Activated naive CD4-positive, alpha-beta T cell treated with anti-CD3 and anti-CD28 coated beads for 36 hours (primary cell): Measurements from ENCODE around the gene TESPA1. TPM values are rescaled to one million over a fixed set of nuclear protein-coding genes. Genes with fewer than 3 reads are reported as not detected.
A peak's percentile ranks its signal among the peaks of the same experiment; 100 is the strongest.

ENCODE experiments used
- CTCF ChIA-PET: fragments of 350-600 bp; sonication (Branson Sonifier 250); formaldehyde crosslinking; loops from one replicate; lab custom pipeline; 2021; ENCODE audit warnings: antibody characterized with exemption; lab: Charles Lee
- DNase-seq: peaks from one replicate; pipeline ENCODE4 v3.0.0-alpha.2; 2020
- H3K27ac Mint-ChIP-seq: one replicate; pipeline ENCODE4 v1.8.0; 2021; ENCODE audit warnings: mild to moderate bottlenecking, mixed read lengths
- H3K27me3 Mint-ChIP-seq: one replicate; pipeline ENCODE4 v1.8.0; 2021; ENCODE audit warnings: low read depth, mixed read lengths
- H3K36me3 Mint-ChIP-seq: one replicate; pipeline ENCODE4 v1.8.0; 2021; ENCODE audit warnings: low read depth, mixed read lengths
- H3K4me1 Mint-ChIP-seq: one replicate; pipeline ENCODE4 v1.8.0; 2021; ENCODE audit warnings: low read depth, mixed read lengths
- H3K4me3 Mint-ChIP-seq: one replicate; pipeline ENCODE4 v1.8.0; 2021; ENCODE audit warnings: mild to moderate bottlenecking, moderate library complexity, mixed read lengths
- H3K9me3 Mint-ChIP-seq: one replicate; pipeline ENCODE4 v1.8.0; 2021; ENCODE audit warnings: mixed read lengths
- intact Hi-C: fragments of 100-400 bp; cut with micrococcal nuclease; formaldehyde crosslinking; loops from one replicate; pipeline ENCODE4 v1.15.1; 2023
- total RNA-seq, 2 experiments: library from RNA; stranded (reverse); gene quantifications; one replicate each; pipeline ENCODE4 v1.2.3, GENCODE V29; 2021

Gene TESPA1, protein sequence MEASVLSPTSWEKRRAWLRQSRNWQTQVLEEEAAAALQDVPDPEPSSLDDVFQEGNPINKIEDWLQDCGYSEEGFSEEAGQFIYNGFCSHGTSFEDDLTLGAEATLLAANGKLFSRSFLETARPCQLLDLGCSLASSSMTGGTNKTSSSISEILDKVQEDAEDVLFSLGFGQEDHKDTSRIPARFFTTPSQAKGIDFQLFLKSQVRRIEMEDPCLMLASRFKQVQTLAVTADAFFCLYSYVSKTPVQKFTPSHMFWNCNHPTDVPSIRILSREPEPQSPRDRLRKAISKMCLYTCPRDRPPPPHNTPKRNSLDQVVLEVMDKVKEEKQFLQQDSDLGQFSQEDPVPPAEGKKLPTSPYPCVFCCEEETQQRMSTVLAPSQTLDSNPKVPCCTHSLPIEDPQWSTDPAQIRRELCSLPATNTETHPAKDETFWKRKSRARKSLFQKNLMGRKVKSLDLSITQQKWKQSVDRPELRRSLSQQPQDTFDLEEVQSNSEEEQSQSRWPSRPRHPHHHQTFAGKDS
- total RNA-seq = 10 to 100 TPM; 43.9 to 45.1 TPM

DNA sequence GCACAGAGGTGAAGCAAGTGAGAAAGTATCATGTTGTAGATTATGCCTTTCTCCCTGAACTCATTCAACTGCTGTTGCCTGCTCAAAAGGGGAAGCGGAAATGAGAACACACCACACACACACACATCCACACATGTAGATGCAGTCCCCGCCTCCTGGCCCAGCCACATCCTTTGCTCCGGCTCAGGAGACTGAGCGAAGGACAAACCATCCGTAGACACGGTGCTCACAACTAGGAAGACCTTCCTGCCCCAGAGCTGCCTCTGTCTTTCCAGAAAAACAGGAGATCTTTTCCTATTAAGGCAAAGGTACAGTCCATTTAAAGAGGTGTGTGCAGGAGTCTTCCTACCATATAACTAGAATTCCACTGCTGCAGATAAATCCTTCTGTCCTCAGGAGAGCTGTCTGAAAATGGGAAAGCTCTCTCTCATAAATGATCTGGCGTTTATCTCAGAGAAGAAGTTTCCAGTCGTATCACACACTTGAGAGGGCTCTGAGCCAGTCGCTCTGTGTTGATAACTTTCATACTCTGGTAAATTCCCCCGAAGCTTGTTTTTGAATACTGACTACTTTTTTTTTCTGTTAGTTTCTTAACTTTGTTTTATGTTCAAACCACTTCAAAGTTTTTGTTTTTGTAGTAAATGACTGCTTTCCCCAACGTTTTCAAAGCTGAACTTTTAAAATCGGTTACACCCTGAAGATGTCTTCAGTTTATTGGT is at the start of gene TESPA1:
Gene TESPA1, minus strand, starts transcription at position 105 of the 719 bp plus-strand sequence. CDS start 10,200 bp downstream, outside the sequence.
- CTCF ChIA-PET = interaction anchor here (0.7 to 2.7 kb wide), 8 partner anchors 8 to 87 kb away, joined by 3 to 22 read pairs (median 5); no protein-coding TSS in a partner anchor
- intact Hi-C loops = loop anchor here (1.0 to 10.0 kb wide), 16 partner anchors 8 to 1660 kb away; partner anchors contain the start of genes AAAS, BLOC1S1, IL23A and NCKAP1L
- H3K4me3 Mint-ChIP-seq = peak within 1 kb of the TSS; percentile 75
- H3K27me3 Mint-ChIP-seq = no peaks in the 10 kb centered on the region
- H3K36me3 Mint-ChIP-seq = peaks cover 23% of the 10 kb centered on the region
- H3K27ac Mint-ChIP-seq = peak within 1 kb of the TSS; percentile 89
- peak; percentile 94 for DNase-seq
- peaks cover 56% of the 10 kb centered on the region for H3K4me1 Mint-ChIP-seq
- H3K9me3 Mint-ChIP-seq = peaks cover 3% of the 10 kb centered on the region

GRCh38 chr12:55034218-55034617 is 49.7 kb upstream of the TESPA1 start:
- no peak overlapping the region for H3K4me3 Mint-ChIP-seq
- no peak for DNase-seq
- no peaks in the 10 kb centered on the region for H3K27me3 Mint-ChIP-seq
- intact Hi-C loops = no loop called here
- peaks cover 42% of the 10 kb centered on the region for H3K4me1 Mint-ChIP-seq
- H3K9me3 Mint-ChIP-seq = no peaks in the 10 kb centered on the region
- CTCF ChIA-PET = interaction anchor here (0.8 to 3.3 kb wide), 4 partner anchors 18 to 41 kb away, joined by 3 to 12 read pairs (median 9); no protein-coding TSS in a partner anchor
- H3K36me3 Mint-ChIP-seq = no peaks in the 10 kb centered on the region
- H3K27ac Mint-ChIP-seq = no peak overlapping the region

GRCh38 chr12:55025508-55025907 is 40.9 kb upstream of the TESPA1 start:
- intact Hi-C loops = no loop called here
- no peaks in the 10 kb centered on the region for H3K4me1 Mint-ChIP-seq
- no peaks in the 10 kb centered on the region for H3K36me3 Mint-ChIP-seq
- CTCF ChIA-PET = interaction anchor here (2.6 to 2.7 kb wide), 2 partner anchors 32 to 46 kb away, joined by 13 to 14 read pairs; no protein-coding TSS in a partner anchor
- H3K4me3 Mint-ChIP-seq = no peak overlapping the region
- H3K9me3 Mint-ChIP-seq = no peaks in the 10 kb centered on the region
- H3K27me3 Mint-ChIP-seq = peaks cover 16% of the 10 kb centered on the region
- H3K27ac Mint-ChIP-seq = no peak overlapping the region
- no peak for DNase-seq

DNA sequence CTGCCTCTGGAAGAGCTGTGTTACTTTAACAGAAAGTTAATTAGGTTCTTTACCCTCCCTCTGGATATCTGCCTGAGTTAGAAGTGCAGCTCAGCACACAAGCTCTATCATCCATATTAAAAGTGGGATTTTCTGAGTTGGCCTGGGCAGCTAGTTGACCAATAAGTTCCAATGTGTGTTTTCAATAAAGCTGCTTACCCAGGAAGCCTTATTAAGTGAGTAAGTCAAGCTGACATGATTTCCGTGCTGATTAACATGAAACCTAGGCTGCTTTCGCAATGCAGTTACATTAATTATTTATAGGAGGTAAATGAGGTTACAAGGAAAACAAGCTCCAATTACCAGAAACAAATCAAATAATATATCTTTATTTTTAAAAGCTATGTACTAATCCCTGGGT is 40.0 kb upstream of the TESPA1 start:
- Mint-ChIP-seq H3K4me1 (peaks cover 6% of the 10 kb centered on the region), H3K9me3 (no peaks in the 10 kb centered on the region), H3K27me3 (peaks cover 24% of the 10 kb centered on the region), H3K4me3 (no peak overlapping the region), H3K36me3 (no peaks in the 10 kb centered on the region), H3K27ac (no peak overlapping the region)
- CTCF ChIA-PET = interaction anchor here (2.6 to 2.7 kb wide), 2 partner anchors 31 to 47 kb away, joined by 13 to 14 read pairs; no protein-coding TSS in a partner anchor
- intact Hi-C loops = no loop called here
- no peak for DNase-seq

DNA sequence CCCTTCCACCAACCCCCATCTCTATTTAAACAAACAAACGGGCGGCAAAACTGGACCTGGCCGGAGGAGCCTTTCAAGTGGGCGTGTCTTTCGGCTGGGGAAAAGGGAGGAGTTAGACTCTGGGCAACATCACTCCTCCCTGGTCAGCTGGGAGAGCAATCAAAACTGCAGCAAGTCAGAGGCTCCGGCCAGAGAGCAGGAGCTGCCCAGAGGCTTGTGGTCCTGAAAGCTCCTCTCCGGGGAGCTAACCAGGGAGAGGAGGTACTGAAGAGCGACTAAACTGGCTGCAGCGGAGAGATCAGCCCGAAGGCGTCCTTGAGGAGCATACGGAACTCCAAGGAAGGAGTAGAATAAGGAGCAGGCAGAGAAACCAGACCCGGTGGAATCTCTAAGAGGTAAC is 35.2 kb upstream of the TESPA1 start, which contains the start of gene NEUROD4:
Gene NEUROD4, plus strand, starts transcription at position 191 of the 400 bp plus-strand sequence. CDS start 6,466 bp downstream, outside the sequence.
- Mint-ChIP-seq H3K9me3 (no peaks in the 10 kb centered on the region), H3K4me3 (no peak within 1 kb of the TSS), H3K27me3 (peaks cover 27% of the 10 kb centered on the region), H3K27ac (no peak within 1 kb of the TSS), H3K4me1 (peaks cover 9% of the 10 kb centered on the region), H3K36me3 (no peaks in the 10 kb centered on the region)
- CTCF ChIA-PET = interaction anchor here (1.7 kb wide), 1 partner anchor 27 kb away, joined by 5 read pairs; no protein-coding TSS in a partner anchor
- intact Hi-C loops = no loop called here
- DNase-seq = peak; percentile 51

- intact Hi-C loops = no loop called here
- CTCF ChIA-PET = interaction anchor here (2.2 kb wide), 1 partner anchor 16 kb away, joined by 7 read pairs; no protein-coding TSS in a partner anchor
- Mint-ChIP-seq H3K27me3 (peaks cover 20% of the 10 kb centered on the region), H3K9me3 (peaks cover 6% of the 10 kb centered on the region), H3K4me3 (no peak overlapping the region), H3K36me3 (no peaks in the 10 kb centered on the region), H3K27ac (no peak overlapping the region), H3K4me1 (peaks cover 9% of the 10 kb centered on the region)
- no peak for DNase-seq
Measured at GRCh38 chr12:55017416-55017925, 32.9 kb upstream of the TESPA1 start.

- Mint-ChIP-seq H3K27me3 (no peaks in the 10 kb centered on the region), H3K9me3 (peaks cover 13% of the 10 kb centered on the region), H3K36me3 (peaks cover 4% of the 10 kb centered on the region), H3K4me1 (no peaks in the 10 kb centered on the region), H3K4me3 (no peak overlapping the region), H3K27ac (no peak overlapping the region)
- no peak for DNase-seq
- CTCF ChIA-PET = interaction anchor here (0.6 to 3.1 kb wide), 6 partner anchors 16 to 413 kb away, joined by 3 to 16 read pairs (median 4); no protein-coding TSS in a partner anchor
- intact Hi-C loops = no loop called here
Measured at GRCh38 chr12:55008944-55009585, 24.5 kb upstream of the TESPA1 start.

- Mint-ChIP-seq H3K9me3 (peaks cover 3% of the 10 kb centered on the region), H3K27ac (no peak overlapping the region), H3K4me1 (peaks cover 18% of the 10 kb centered on the region), H3K4me3 (no peak overlapping the region), H3K27me3 (no peaks in the 10 kb centered on the region), H3K36me3 (peaks cover 2% of the 10 kb centered on the region)
- intact Hi-C loops = no loop called here
- no peak for DNase-seq
- CTCF ChIA-PET = interaction anchor here (3.4 to 4.2 kb wide), 2 partner anchors 9 to 70 kb away, joined by 14 to 21 read pairs; no protein-coding TSS in a partner anchor
Measured at GRCh38 chr12:55002355-55002754, 17.8 kb upstream of the TESPA1 start.

GRCh38 chr12:55001198-55001868 is 16.8 kb upstream of the TESPA1 start:
- H3K27ac Mint-ChIP-seq = no peak overlapping the region
- H3K4me3 Mint-ChIP-seq = no peak overlapping the region
- intact Hi-C loops = no loop called here
- DNase-seq = no peak
- CTCF ChIA-PET = interaction anchor here (0.7 to 4.2 kb wide), 3 partner anchors 8 to 71 kb away, joined by 3 to 21 read pairs (median 14); no protein-coding TSS in a partner anchor
- H3K36me3 Mint-ChIP-seq = peaks cover 1% of the 10 kb centered on the region
- no peaks in the 10 kb centered on the region for H3K9me3 Mint-ChIP-seq
- H3K4me1 Mint-ChIP-seq = peaks cover 18% of the 10 kb centered on the region
- no peaks in the 10 kb centered on the region for H3K27me3 Mint-ChIP-seq

GRCh38 chr12:54998958-54999510 is 14.5 kb upstream of the TESPA1 start:
- CTCF ChIA-PET = interaction anchor here (0.7 to 8.8 kb wide), 2 partner anchors 71 to 244 kb away, joined by 3 to 552 read pairs; no protein-coding TSS in a partner anchor
- intact Hi-C loops = no loop called here
- no peaks in the 10 kb centered on the region for H3K27me3 Mint-ChIP-seq
- no peaks in the 10 kb centered on the region for H3K9me3 Mint-ChIP-seq
- no peak for DNase-seq
- H3K4me3 Mint-ChIP-seq = no peak overlapping the region
- H3K27ac Mint-ChIP-seq = no peak overlapping the region
- H3K4me1 Mint-ChIP-seq = peaks cover 18% of the 10 kb centered on the region
- H3K36me3 Mint-ChIP-seq = no peaks in the 10 kb centered on the region
